Ascending aorta (tissue), 2 donors: ENCODE data around the gene CPED1. TPM values are rescaled to one million over a fixed set of nuclear protein-coding genes. Genes with fewer than 3 reads are reported as not detected.

Source experiments
- DNase-seq, 2 donors: peaks; one replicate each; pipeline ENCODE4 v3.0.0-alpha.2; 2019; ENCODE audit warnings: low spot score in 2 of 2
- H3K27ac ChIP-seq, 2 donors: fragments of 200-600 bp; sonication (generic); one replicate each; pipeline ENCODE4 v1.5.1; 2016 to 2017; ENCODE audit warnings: mild to moderate bottlenecking in 1 of 2
- H3K27me3 ChIP-seq: fragments of 200-600 bp; sonication (generic); one replicate; pipeline ENCODE4 v1.5.1; 2017
- H3K36me3 ChIP-seq, 2 donors: fragments of 200-600 bp; sonication (generic); one replicate each; pipeline ENCODE4 v1.5.1; 2016
- H3K4me1 ChIP-seq, 2 donors: fragments of 200-600 bp; sonication (generic); one replicate each; pipeline ENCODE4 v1.5.1; 2016 to 2017; ENCODE audit warnings: mild to moderate bottlenecking in 1 of 2
- H3K4me3 ChIP-seq, 2 donors: fragments of 200-600 bp; sonication (generic); one replicate each; pipeline ENCODE4 v1.5.1; 2016 to 2017; ENCODE audit warnings: mild to moderate bottlenecking in 1 of 2
- H3K9me3 ChIP-seq, 2 donors: fragments of 200-600 bp; sonication (generic); one replicate each; pipeline ENCODE4 v1.5.1; 2016
- intact Hi-C: fragments of 100-400 bp; cut with DNase I; formaldehyde crosslinking; loops from one replicate; pipeline ENCODE4 v1.15.1; 2023
- total RNA-seq: library from RNA; depleted of rRNA; stranded (reverse); fragments of >200 nt; gene quantifications from one replicate; pipeline ENCODE4 v1.1.0, GENCODE V29; 2016
- TF ChIP-seq, protein P1 (sequence below), 3 experiments: fragments of 200-600 bp in 2 of 3; fragments of 450-650 bp in 1 of 3; sonication (generic) in 2 of 3; IDR thresholded peaks; one replicate each; pipeline ENCODE4 v1.5.1; 2016 to 2019; ENCODE audit warnings: antibody characterized with exemption in 3 of 3, mild to moderate bottlenecking in 1 of 3, moderate library complexity in 1 of 3

The CPED1 gene
- total RNA-seq, 1 donor from 2014 or later, result 69.5 TPM

DNA sequence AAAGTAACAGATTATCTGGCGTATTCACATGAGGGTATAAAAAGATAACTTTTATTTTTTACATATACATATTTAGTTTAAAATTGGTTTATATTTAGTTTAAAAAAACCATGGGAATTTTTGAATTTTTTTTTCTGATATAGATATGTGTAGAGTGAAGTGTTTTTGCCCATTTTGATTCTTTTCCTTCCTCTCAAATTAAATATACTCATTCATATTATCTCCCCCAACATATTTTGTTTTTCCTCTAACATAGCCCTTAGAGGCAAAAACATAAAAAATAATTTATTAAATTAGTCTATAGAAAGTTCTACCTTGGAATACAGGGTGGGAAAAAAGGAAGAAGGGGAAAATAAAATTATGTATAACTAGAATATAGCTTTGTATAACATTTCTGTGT is 137.7 kb downstream of the CPED1 start:
- H3K4me1 ChIP-seq, result peaks cover 0 to 3% of the 10 kb centered on the region in 2 donors
- TF ChIP-seq, protein P1, sequence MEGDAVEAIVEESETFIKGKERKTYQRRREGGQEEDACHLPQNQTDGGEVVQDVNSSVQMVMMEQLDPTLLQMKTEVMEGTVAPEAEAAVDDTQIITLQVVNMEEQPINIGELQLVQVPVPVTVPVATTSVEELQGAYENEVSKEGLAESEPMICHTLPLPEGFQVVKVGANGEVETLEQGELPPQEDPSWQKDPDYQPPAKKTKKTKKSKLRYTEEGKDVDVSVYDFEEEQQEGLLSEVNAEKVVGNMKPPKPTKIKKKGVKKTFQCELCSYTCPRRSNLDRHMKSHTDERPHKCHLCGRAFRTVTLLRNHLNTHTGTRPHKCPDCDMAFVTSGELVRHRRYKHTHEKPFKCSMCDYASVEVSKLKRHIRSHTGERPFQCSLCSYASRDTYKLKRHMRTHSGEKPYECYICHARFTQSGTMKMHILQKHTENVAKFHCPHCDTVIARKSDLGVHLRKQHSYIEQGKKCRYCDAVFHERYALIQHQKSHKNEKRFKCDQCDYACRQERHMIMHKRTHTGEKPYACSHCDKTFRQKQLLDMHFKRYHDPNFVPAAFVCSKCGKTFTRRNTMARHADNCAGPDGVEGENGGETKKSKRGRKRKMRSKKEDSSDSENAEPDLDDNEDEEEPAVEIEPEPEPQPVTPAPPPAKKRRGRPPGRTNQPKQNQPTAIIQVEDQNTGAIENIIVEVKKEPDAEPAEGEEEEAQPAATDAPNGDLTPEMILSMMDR (IDR thresholded peaks at IDR 0.05), result no peak
- no peak overlapping the region for H3K4me3 ChIP-seq
- no peaks in the 10 kb centered on the region for H3K9me3 ChIP-seq
- intact Hi-C loops, result no loop called here
- no peak overlapping the region for H3K27ac ChIP-seq
- peaks cover 13 to 18% of the 10 kb centered on the region in 2 donors for H3K36me3 ChIP-seq
- DNase-seq, result no peak
- H3K27me3 ChIP-seq, result no peaks in the 10 kb centered on the region

DNA sequence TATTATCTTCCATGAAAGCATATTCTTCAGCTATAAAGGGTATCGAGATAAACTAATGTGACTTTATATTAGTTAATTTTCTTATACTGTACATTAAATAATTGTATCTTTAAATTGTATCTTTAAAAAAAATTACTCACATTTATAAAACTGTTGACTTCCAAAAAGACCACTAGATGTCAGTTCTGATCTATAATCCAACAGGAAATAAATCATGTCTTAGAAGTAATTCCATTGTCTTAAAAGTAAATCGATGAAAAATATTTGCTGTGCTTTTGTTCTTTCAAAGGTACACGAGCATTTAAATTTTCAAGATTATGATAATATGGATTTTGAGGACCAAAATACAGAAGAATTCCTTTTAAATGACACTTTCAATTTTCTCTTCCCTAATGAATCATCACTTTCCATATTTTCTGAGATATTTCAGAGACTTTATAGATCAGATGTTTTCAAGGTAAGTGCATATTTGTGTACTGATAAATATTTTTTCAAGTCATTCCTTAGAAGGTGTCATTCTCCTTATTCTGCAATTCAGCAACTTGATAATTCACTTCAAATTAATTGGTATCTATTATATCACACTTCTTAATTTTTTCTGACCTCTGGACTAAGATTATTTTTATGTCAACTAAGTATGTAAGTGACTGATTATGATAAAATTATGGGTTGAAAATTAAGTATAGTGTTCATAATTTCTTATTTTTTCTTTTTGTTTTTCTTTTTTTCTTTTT is 138.5 kb downstream of the CPED1 start:
- Histone ChIP-seq H3K27me3 (no peaks in the 10 kb centered on the region), H3K4me3 (no peak overlapping the region), H3K4me1 (peaks cover 0 to 3% of the 10 kb centered on the region in 2 donors), H3K9me3 (no peaks in the 10 kb centered on the region), H3K27ac (no peak overlapping the region), H3K36me3 (peaks cover 13 to 21% of the 10 kb centered on the region in 2 donors)
- DNase-seq, result no peak
- TF ChIP-seq, protein P1 (IDR thresholded peaks at IDR 0.05), result no peak
- intact Hi-C loops, result no loop called here

DNA sequence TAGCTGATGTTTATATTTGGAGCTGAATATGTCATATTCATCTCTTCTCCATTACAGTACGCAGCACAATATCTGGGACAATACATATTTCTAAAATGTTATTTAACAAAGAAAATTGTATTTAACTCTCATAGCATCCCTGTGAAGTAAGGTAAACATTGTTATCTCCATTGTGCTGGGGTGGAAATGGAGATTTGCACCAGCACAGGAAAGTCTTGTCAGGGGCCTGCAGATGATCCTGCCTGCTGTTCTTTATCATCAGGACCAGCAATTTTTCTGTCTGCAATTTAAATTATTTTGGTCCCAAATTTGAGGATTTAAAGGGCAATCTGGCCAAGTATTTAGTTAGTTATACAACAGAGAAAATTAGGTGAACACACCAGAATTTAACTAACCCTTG is 144.4 kb downstream of the CPED1 start:
- intact Hi-C loops, result no loop called here
- Histone ChIP-seq H3K9me3 (no peaks in the 10 kb centered on the region), H3K4me1 (no peaks in the 10 kb centered on the region), H3K27me3 (no peaks in the 10 kb centered on the region), H3K27ac (no peak overlapping the region), H3K4me3 (no peak overlapping the region), H3K36me3 (peaks cover 11 to 36% of the 10 kb centered on the region in 2 donors)
- TF ChIP-seq, protein P1 (IDR thresholded peaks at IDR 0.05), result no peak
- no peak for DNase-seq

DNA sequence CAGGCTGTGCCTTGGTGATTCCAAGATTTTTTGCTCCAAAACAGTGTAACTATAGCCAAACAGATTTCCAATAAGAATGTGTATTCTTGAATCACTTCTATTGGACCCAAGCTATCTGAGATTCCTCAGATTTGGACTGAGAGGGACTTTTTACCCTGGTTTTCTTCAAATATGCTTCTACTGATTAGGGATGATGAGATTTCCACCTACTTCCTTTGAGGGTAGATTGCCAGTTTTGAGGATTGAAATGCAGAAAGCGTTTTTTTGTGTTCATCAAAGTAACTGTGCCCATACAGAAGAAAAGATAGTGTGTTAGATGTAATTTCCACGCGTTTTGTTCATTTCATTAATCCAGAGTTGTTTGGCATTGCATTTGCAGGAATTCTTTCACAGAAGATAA is 144.9 kb downstream of the CPED1 start:
- Histone ChIP-seq H3K4me3 (no peak overlapping the region), H3K36me3 (peaks cover 11 to 36% of the 10 kb centered on the region in 2 donors), H3K9me3 (no peaks in the 10 kb centered on the region), H3K27me3 (no peaks in the 10 kb centered on the region), H3K4me1 (no peaks in the 10 kb centered on the region), H3K27ac (no peak overlapping the region)
- DNase-seq, result no peak
- intact Hi-C loops, result no loop called here
- TF ChIP-seq, protein P1 (IDR thresholded peaks at IDR 0.05), result no peak

DNA sequence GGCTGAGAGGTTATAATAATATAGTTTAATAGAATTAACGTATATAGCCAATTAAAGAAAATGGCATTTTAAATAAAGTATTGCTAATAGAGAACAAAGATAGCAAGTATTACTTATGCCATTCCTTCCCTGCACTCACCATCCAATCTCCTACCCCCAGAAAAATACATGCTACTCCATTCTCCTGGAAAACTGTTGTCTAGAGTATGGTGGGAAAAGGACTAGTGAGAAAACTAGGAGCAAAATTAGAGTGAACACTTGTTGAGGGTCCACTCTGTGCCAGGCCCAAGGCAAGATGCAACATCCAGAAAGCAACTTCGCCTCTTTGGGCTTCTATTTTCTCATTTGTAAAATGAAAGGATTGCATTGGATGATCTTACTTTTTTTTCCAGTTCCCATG is 149.1 kb downstream of the CPED1 start:
- TF ChIP-seq, protein P1 (IDR thresholded peaks at IDR 0.05), result no peak
- peaks cover 9 to 28% of the 10 kb centered on the region in 2 donors for H3K36me3 ChIP-seq
- H3K9me3 ChIP-seq, result no peaks in the 10 kb centered on the region
- no peak for DNase-seq
- H3K4me3 ChIP-seq, result no peak overlapping the region
- H3K27me3 ChIP-seq, result no peaks in the 10 kb centered on the region
- peaks cover 0 to 2% of the 10 kb centered on the region in 2 donors for H3K4me1 ChIP-seq
- intact Hi-C loops, result no loop called here
- no peak overlapping the region for H3K27ac ChIP-seq
